ENCODE data around the gene KIF21A. TPM values are rescaled to one million over a fixed set of nuclear protein-coding genes. Genes with fewer than 3 reads are reported as not detected.
A peak's percentile ranks its signal among the peaks of the same experiment; 100 is the strongest.

KIF21A gene
- total RNA-seq, 1 donor from 2014 or later = 12.2 TPM

- Histone ChIP-seq H3K4me3 (peak overlapping the region; percentile 62), H3K36me3 (no peaks in the 10 kb centered on the region), H3K27me3 (no peaks in the 10 kb centered on the region), H3K27ac (no peak overlapping the region), H3K9me3 (no peaks in the 10 kb centered on the region), H3K4me1 (no peaks in the 10 kb centered on the region)
- intact Hi-C loops (cut with DNase I) = no loop called here
- ATAC-seq (no peak), DNase-seq (no peak)
- TF ChIP-seq, protein P1, sequence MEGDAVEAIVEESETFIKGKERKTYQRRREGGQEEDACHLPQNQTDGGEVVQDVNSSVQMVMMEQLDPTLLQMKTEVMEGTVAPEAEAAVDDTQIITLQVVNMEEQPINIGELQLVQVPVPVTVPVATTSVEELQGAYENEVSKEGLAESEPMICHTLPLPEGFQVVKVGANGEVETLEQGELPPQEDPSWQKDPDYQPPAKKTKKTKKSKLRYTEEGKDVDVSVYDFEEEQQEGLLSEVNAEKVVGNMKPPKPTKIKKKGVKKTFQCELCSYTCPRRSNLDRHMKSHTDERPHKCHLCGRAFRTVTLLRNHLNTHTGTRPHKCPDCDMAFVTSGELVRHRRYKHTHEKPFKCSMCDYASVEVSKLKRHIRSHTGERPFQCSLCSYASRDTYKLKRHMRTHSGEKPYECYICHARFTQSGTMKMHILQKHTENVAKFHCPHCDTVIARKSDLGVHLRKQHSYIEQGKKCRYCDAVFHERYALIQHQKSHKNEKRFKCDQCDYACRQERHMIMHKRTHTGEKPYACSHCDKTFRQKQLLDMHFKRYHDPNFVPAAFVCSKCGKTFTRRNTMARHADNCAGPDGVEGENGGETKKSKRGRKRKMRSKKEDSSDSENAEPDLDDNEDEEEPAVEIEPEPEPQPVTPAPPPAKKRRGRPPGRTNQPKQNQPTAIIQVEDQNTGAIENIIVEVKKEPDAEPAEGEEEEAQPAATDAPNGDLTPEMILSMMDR (IDR thresholded peaks at IDR 0.05) = no peak
Measured at GRCh38 chr12:39441189-39441962, 1.5 kb downstream of the KIF21A start.

GRCh38 chr12:39440781-39441180 lies 2.1 kb downstream of the KIF21A start:
- H3K4me1 ChIP-seq = no peaks in the 10 kb centered on the region
- H3K36me3 ChIP-seq = no peaks in the 10 kb centered on the region
- no peaks in the 10 kb centered on the region for H3K27me3 ChIP-seq
- TF ChIP-seq, protein P1 (IDR thresholded peaks at IDR 0.05) = no peak
- no peak overlapping the region for H3K4me3 ChIP-seq
- intact Hi-C loops (cut with DNase I) = no loop called here
- H3K9me3 ChIP-seq = no peaks in the 10 kb centered on the region
- ATAC-seq = no peak
- no peak for DNase-seq
- H3K27ac ChIP-seq = no peak overlapping the region

- H3K36me3 ChIP-seq = no peaks in the 10 kb centered on the region
- ATAC-seq (no peak), DNase-seq (no peak)
- no peaks in the 10 kb centered on the region for H3K9me3 ChIP-seq
- no peaks in the 10 kb centered on the region for H3K4me1 ChIP-seq
- TF ChIP-seq, protein P1 (IDR thresholded peaks at IDR 0.05) = no peak
- H3K4me3 ChIP-seq = no peak overlapping the region
- intact Hi-C loops (cut with DNase I) = no loop called here
- no peak overlapping the region for H3K27ac ChIP-seq
- H3K27me3 ChIP-seq = no peaks in the 10 kb centered on the region
Measured at GRCh38 chr12:39440101-39440500, 2.8 kb downstream of the KIF21A start.

DNA sequence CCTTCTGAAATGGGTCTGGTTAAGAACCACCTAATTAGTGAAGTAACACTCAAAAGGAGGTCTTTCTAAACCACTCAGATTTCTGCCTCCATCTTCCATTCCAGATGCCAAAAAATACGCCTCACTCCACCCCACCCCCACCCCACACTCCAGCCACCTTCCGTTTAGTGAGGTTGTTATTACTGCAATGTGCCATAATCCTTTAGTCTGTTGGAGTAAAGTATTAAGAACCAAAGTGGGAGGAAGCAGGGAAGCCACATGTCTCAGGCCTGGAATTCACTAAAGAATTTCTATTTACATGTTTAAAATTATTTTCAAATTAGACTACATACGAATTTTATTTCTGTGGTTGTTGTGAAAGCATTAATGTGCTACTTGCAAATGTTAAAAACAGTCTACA lies 7.4 kb downstream of the KIF21A start:
- Histone ChIP-seq H3K27me3 (no peaks in the 10 kb centered on the region), H3K36me3 (no peaks in the 10 kb centered on the region), H3K9me3 (no peaks in the 10 kb centered on the region), H3K4me1 (no peaks in the 10 kb centered on the region), H3K27ac (no peak overlapping the region), H3K4me3 (no peak overlapping the region)
- DNase-seq = no peak
- TF ChIP-seq, protein P1 (IDR thresholded peaks at IDR 0.05) = no peak
- no peak for ATAC-seq
- intact Hi-C loops (cut with DNase I) = no loop called here

DNA sequence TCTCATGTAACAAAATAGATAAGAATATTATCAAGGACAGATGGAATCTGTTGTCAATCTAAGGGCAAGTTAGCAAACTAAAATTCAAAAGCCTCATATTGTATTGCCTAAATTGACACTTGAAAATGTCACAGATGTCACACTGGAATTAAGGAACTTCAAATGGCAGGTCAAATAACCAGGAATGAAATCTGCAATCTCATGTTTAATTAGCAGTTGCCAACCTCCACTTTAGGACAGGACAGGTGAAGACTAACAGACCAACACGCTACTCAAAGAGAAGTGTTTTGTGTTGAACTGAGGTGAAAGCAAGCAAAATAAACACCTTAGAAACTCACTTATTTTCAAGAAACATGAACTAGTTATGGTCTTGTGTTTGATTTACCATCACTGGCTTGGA lies 11.1 kb downstream of the KIF21A start:
- ATAC-seq (no peak), DNase-seq (no peak)
- TF ChIP-seq, protein P1 (IDR thresholded peaks at IDR 0.05) = no peak
- Histone ChIP-seq H3K27me3 (no peaks in the 10 kb centered on the region), H3K4me1 (no peaks in the 10 kb centered on the region), H3K9me3 (no peaks in the 10 kb centered on the region), H3K27ac (no peak overlapping the region), H3K4me3 (no peak overlapping the region), H3K36me3 (no peaks in the 10 kb centered on the region)
- intact Hi-C loops (cut with DNase I) = no loop called here

All from upper lobe of right lung (tissue), 1 donor.